ENCODE results near the gene KDM4F.
"Not testable (repeated sequence)": the region's sequence is repeated elsewhere in the genome, so short reads cannot be mapped to it uniquely, and the experiment has no call there.

KDM4F gene

GRCh38 chr11:95049122-95049521 is at the start of gene KDM4F:
TSS of gene KDM4F (plus strand) at chr11:95049422.
- not testable (repeated sequence) for DNase-seq

GRCh38 chr11:95003716-95004115 is 45.5 kb upstream of the KDM4F start:
- no peak for DNase-seq

GRCh38 chr11:95005642-95006041 is 43.6 kb upstream of the KDM4F start:
- no peak for DNase-seq

GRCh38 chr11:95011376-95011775 is 37.8 kb upstream of the KDM4F start:
- DNase-seq, result no peak

- no peak for DNase-seq
Observed at GRCh38 chr11:95014184-95014821, 34.9 kb upstream of the KDM4F start.

- no peak for DNase-seq
Observed at GRCh38 chr11:95016139-95016538, 33.1 kb upstream of the KDM4F start.

GRCh38 chr11:95021468-95021867 is 27.8 kb upstream of the KDM4F start:
- not testable (repeated sequence) for DNase-seq

GRCh38 chr11:95024958-95025357 is 24.3 kb upstream of the KDM4F start, which contains the start of gene KDM4E:
TSS of gene KDM4E (plus strand) at chr11:95025258. CDS start at chr11:95025558, 300 bp downstream.
- DNase-seq, result no peak

GRCh38 chr11:95025594-95025993 is 23.6 kb upstream of the KDM4F start:
- not testable (repeated sequence) for DNase-seq

- no peak for DNase-seq
Observed at GRCh38 chr11:95028357-95028756, 20.9 kb upstream of the KDM4F start.

- no peak for DNase-seq
Observed at GRCh38 chr11:95033051-95033450, 16.2 kb upstream of the KDM4F start.

GRCh38 chr11:95035316-95035715 is 13.9 kb upstream of the KDM4F start:
- DNase-seq, result no peak

GRCh38 chr11:95037356-95038035 is 11.7 kb upstream of the KDM4F start:
- not testable (repeated sequence) for DNase-seq

- no peak for DNase-seq
Observed at GRCh38 chr11:95042239-95042638, 7.0 kb upstream of the KDM4F start.

- no peak for DNase-seq
Observed at GRCh38 chr11:95042906-95043305, 6.3 kb upstream of the KDM4F start.

- no peak for DNase-seq
Observed at GRCh38 chr11:95044010-95044409, 5.2 kb upstream of the KDM4F start.

- no peak for DNase-seq
Observed at GRCh38 chr11:95045812-95046211, 3.4 kb upstream of the KDM4F start.

- no peak for DNase-seq
Observed at GRCh38 chr11:95050595-95051202, 1.5 kb downstream of the KDM4F start.

- no peak for DNase-seq
Observed at GRCh38 chr11:95054356-95054755, 5.1 kb downstream of the KDM4F start.

- no peak for DNase-seq
Observed at GRCh38 chr11:95055283-95055897, 6.2 kb downstream of the KDM4F start.

GRCh38 chr11:95057959-95058358 is 8.7 kb downstream of the KDM4F start:
- no peak for DNase-seq

- DNase-seq, result no peak
Observed at GRCh38 chr11:95058621-95059020, 9.4 kb downstream of the KDM4F start.

GRCh38 chr11:95059046-95059445 is 9.8 kb downstream of the KDM4F start:
- no peak for DNase-seq

- no peak for DNase-seq
Observed at GRCh38 chr11:95065336-95065735, 16.1 kb downstream of the KDM4F start.

Data from 8988T (cell line).